Tibial artery (tissue), 4 donors: Measurements from ENCODE around the gene RSPRY1.

Experiments
- DNase-seq, 2 donors: peaks; one replicate each; pipeline ENCODE4 v3.0.0-alpha.2; 2019
- H3K27ac ChIP-seq, 2 donors: fragments of 200-600 bp; sonication (generic) in 1 of 2; 1 replicate in 1 of 2; 2 replicates in 1 of 2; pipeline ENCODE4 v1.5.1; 2018 to 2019; ENCODE audit warnings: mild to moderate bottlenecking in 1 of 2
- H3K27me3 ChIP-seq, 2 donors: fragments of 200-600 bp; sonication (generic) in 1 of 2; one replicate each; pipeline versions ENCODE4 v1.5.1 to v1.6.0; 2016 to 2019
- H3K36me3 ChIP-seq, 3 donors: fragments of 200-600 bp; sonication (generic) in 2 of 3; one replicate each; pipeline ENCODE4 v1.5.1; 2016 to 2019; ENCODE audit warnings: mild to moderate bottlenecking in 2 of 3
- H3K4me1 ChIP-seq, 4 donors: fragments of 200-600 bp; sonication (generic) in 2 of 4; 1 replicate in 3 of 4; 2 replicates in 1 of 4; pipeline ENCODE4 v1.5.1; 2016 to 2019
- H3K4me3 ChIP-seq, 2 donors: fragments of 200-600 bp; sonication (generic) in 1 of 2; 1 replicate in 1 of 2; 2 replicates in 1 of 2; pipeline ENCODE4 v1.5.1; 2018 to 2019; ENCODE audit warnings: mild to moderate bottlenecking in 2 of 2
- H3K9me3 ChIP-seq, 3 donors: fragments of 200-600 bp; sonication (generic) in 1 of 3; one replicate each; pipeline ENCODE4 v1.5.1; 2016 to 2019
- intact Hi-C: fragments of 100-400 bp; cut with DNase I; formaldehyde crosslinking; loops from one replicate; pipeline ENCODE4 v1.15.0; 2023; ENCODE audit warnings: low total_unique reads
- TF ChIP-seq, protein P1 (sequence below), 2 experiments: fragments of 200-600 bp in 1 of 2; fragments of 450-650 bp in 1 of 2; IDR thresholded peaks; one replicate each; pipeline ENCODE4 v1.5.1; 2017 to 2019; ENCODE audit warnings: antibody characterized with exemption in 2 of 2, mild to moderate bottlenecking in 1 of 2, moderate library complexity in 1 of 2

The RSPRY1 gene

DNA sequence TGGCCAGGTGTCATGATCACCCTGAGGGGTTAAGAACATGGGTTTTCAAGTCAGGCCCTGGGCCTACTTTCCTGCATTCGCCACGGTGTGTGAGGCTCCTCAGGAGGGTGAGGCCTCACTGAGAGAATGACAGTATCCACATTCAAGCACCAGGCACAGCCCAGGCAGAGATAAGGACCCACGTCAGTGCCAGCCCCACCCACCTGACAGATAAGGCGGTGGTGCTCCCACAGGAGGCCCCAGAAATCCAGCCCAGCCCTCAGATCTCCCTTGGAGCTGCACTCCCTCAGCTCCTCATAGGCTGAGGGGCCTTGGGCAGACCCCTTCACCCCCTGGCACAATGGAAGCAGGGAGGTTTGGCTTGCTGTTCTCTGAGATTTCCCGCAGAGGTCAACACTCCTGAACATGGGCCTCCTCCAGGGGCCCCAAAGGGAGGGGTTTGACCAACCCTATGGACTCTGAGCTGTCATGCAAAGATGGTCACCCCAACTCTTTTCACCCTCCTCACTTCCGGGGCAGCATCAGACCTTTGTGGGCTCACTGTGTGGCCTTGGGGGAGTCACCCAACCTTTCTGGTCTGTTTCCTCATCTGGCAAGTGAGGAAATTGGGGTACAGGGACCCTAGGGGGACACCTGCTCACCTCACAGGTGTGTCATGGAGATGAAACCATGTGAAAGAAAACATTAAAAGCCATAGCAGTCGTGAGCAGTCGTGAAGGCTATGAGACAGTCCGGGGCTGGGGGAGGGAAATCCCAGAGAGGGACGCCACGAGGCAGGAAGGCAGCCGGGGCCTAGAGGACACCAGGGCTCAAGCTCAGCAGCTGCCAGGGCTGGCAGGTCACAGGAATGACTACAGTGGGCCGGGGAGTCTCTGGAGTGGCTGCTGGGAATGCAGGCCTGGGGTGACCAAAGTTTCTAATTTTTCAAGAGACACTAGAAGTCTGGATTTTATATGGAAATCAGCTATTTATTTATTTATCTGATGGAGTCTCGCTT lies 83.0 kb downstream of the RSPRY1 start:
- DNase-seq = no peak
- Histone ChIP-seq H3K27ac (no peak overlapping the region), H3K4me3 (no peak overlapping the region), H3K27me3 (no peaks in the 10 kb centered on the region), H3K4me1 (no peaks in the 10 kb centered on the region), H3K36me3 (no peaks in the 10 kb centered on the region), H3K9me3 (no peaks in the 10 kb centered on the region)
- TF ChIP-seq, protein P1, sequence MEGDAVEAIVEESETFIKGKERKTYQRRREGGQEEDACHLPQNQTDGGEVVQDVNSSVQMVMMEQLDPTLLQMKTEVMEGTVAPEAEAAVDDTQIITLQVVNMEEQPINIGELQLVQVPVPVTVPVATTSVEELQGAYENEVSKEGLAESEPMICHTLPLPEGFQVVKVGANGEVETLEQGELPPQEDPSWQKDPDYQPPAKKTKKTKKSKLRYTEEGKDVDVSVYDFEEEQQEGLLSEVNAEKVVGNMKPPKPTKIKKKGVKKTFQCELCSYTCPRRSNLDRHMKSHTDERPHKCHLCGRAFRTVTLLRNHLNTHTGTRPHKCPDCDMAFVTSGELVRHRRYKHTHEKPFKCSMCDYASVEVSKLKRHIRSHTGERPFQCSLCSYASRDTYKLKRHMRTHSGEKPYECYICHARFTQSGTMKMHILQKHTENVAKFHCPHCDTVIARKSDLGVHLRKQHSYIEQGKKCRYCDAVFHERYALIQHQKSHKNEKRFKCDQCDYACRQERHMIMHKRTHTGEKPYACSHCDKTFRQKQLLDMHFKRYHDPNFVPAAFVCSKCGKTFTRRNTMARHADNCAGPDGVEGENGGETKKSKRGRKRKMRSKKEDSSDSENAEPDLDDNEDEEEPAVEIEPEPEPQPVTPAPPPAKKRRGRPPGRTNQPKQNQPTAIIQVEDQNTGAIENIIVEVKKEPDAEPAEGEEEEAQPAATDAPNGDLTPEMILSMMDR (IDR thresholded peaks at IDR 0.05) = no peak
- intact Hi-C loops = no loop called here

GRCh38 chr16:57270221-57271062 lies 84.3 kb downstream of the RSPRY1 start:
- Histone ChIP-seq H3K4me3 (no peak overlapping the region), H3K27me3 (no peaks in the 10 kb centered on the region), H3K36me3 (no peaks in the 10 kb centered on the region), H3K9me3 (no peaks in the 10 kb centered on the region), H3K27ac (no peak overlapping the region), H3K4me1 (no peaks in the 10 kb centered on the region)
- no peak for DNase-seq
- intact Hi-C loops = no loop called here
- TF ChIP-seq, protein P1 (IDR thresholded peaks at IDR 0.05) = no peak

DNA sequence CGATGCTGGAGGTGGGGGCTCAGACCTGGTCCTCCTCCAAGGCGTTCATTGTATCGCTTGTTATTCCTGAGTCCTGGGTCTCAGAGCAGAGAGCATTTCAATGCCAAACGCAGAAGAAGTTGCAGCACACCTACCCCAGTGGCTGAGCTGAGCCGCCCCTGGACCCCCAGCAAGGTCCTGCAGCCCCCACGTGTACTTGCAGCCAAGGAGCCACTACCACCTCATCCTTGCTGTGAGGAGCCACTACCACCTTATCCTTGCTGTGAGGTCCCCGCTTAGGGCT lies 84.9 kb downstream of the RSPRY1 start:
- intact Hi-C loops = no loop called here
- no peaks in the 10 kb centered on the region for H3K4me1 ChIP-seq
- no peak overlapping the region for H3K27ac ChIP-seq
- H3K27me3 ChIP-seq = no peaks in the 10 kb centered on the region
- H3K36me3 ChIP-seq = no peaks in the 10 kb centered on the region
- no peak for DNase-seq
- H3K9me3 ChIP-seq = no peaks in the 10 kb centered on the region
- TF ChIP-seq, protein P1 (IDR thresholded peaks at IDR 0.05) = no peak
- no peak overlapping the region for H3K4me3 ChIP-seq

DNA sequence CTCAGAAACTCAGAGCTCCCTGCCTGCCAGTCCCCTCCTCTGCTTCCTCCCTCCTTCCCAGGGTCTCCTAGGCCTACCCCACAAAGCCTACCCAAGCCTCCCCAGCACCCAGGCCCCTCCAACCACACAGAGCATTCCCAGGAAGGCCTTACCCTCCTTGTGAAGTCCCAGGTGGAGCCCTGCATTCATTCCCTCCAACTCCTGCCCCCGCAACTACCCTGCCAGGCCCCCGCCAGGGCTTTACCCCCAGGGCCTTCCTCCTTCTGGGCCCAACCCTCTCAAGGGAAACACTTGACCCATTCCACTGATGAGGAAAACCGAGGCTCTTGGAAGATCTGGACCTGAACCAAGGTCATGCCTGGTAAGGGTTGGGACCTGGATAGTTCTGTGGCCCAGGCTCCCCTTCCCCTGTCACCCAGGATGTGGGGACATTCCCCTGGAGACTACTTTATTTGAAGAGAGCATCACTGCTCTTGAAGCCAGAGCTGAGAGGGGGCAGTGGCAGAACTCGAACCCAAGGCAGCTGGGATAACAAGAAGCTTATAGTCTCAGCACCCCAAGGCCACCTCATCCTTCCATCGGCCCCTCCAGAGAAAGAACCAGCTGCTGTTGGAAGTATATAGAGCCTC lies 85.9 kb downstream of the RSPRY1 start:
- DNase-seq = no peak
- no peak overlapping the region for H3K27ac ChIP-seq
- no peaks in the 10 kb centered on the region for H3K36me3 ChIP-seq
- no peak overlapping the region for H3K4me3 ChIP-seq
- intact Hi-C loops = no loop called here
- TF ChIP-seq, protein P1 (IDR thresholded peaks at IDR 0.05) = no peak
- H3K4me1 ChIP-seq = no peaks in the 10 kb centered on the region
- H3K9me3 ChIP-seq = no peaks in the 10 kb centered on the region
- H3K27me3 ChIP-seq = no peaks in the 10 kb centered on the region

- intact Hi-C loops = no loop called here
- Histone ChIP-seq H3K27me3 (no peaks in the 10 kb centered on the region), H3K9me3 (no peaks in the 10 kb centered on the region), H3K4me1 (no peaks in the 10 kb centered on the region), H3K4me3 (no peak overlapping the region), H3K36me3 (no peaks in the 10 kb centered on the region), H3K27ac (no peak overlapping the region)
- no peak for DNase-seq
- TF ChIP-seq, protein P1 (IDR thresholded peaks at IDR 0.05) = no peak
Observed at GRCh38 chr16:57273359-57273758, 87.2 kb downstream of the RSPRY1 start.
